Activated CD4-positive, alpha-beta T cell treated with anti-CD3 and anti-CD28 coated beads, Interleukin-2, Interleukin-6, amounts not matched to agents 100 ng/mL and 50 ng/mL, durations not matched to agents 16 hours and 8 hours (primary cell): ENCODE data around the gene ZNF462.

Experiments used
- DNase-seq: peaks from one replicate; pipeline ENCODE4 v3.0.0-alpha.2; 2020

ZNF462 gene

DNA sequence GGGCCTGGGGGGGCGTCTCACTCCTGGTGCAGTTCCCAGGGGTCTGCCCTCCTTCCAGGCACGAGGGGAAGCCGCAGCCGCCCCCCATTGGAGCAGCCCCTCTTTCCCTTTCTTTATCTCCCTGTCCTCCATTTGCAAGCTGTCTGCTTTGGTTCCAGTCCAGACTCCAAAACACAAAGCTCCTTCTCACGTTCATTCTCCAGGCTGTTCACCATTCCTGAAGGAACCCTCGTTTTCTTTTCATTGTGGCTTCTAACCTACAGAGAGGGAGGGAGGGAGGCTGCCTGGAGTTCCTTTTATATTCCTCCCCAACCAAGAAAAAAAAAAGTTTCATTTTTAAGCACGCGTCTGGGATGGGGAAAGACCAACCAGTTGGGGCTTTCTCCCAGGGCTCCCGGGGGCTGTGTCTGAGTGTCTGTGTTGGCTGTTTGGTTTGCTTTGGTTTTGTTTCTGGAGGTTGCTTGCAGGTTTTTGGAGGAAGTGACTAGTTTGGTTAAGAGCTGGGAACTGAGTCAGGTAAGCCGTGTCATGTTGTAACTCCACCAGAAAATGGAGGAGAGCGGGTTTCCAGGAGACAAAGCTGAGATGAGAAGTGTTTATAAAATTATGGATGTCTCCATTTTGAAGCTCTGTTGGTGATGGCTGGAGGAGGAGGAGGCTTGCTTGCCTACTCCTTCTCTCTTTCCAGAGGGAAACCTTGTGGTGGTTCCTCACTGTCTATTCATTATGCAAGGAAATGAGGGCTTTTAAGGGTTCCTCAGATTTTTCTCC lies 1.6 kb downstream of the ZNF462 start:
- no peak for DNase-seq

DNA sequence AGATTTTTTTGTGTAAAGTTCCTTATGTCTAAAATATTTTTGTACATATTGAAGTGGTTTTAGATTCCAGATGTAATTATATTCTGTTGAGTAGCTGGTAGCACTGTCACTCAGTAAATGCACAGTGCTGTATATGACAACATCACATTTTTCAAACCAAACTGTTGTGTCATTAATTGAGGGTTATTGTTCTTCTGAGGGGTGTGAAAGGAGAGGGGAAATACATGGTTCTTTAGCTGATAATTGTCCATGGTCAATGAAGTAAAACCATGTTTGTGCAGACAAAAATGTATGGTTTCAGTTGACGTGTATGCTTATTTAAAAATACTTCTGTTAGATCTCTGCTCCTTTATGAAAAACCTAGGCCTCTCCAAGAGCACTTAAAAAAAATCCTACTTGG lies 3.3 kb downstream of the ZNF462 start:
- DNase-seq: no peak

DNA sequence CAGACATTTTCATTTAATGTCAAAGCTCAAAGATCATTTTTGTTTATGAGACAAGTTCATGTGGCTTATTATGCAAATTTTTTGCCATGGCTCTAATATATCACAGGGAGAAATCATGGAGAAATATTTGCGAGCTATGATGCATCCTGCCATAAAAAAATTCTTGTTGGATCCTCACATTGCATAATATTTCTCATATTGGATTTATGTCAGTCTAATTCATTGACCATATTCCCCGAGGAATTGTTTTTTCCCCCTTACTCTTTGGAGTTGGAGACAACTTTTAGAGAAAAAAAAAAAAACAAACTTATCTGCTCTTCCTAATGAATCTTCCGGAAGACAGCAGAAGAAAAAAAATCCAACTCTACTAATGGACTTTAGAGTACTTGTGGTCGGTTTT lies 4.3 kb downstream of the ZNF462 start:
- no peak for DNase-seq

DNA sequence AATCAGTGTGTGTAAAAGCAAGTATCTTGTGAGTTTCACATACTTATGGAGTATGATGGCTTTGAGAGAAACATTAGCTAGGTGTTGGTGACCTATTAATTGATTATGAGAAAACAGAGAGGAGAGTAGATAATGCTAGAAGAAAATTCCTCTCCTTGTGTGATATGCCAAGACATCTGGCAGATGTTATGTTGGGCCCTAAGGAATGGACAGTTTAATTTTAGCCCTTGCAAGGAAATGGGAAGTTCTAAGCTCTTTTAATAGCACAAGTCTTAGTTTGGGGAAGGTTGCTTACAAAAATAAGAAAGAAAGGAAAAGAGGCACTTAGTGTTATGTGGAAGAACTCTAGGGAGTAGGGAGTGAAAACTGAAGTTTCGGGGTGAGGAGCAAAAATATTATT lies 5.1 kb downstream of the ZNF462 start:
- no peak for DNase-seq

DNA sequence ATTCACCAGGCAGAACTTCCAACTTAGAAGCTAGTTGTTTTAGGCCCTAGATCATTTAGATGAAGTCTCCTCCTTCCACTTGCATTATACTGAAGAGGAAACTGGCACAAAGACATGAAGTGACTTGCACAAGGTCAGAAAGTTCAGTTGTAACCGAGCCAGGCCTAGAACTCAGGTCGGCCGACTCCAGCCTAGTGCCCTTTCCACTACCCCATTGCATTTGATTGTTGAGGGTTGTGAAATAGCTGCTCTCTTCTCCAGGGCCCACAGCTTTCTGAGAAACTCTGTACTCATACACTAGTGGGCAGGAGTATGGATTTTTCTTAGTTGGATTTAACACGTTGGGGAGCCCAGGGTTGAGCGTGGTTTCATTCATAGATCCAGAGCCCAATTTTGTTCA lies 5.6 kb downstream of the ZNF462 start:
- DNase-seq: no peak

DNA sequence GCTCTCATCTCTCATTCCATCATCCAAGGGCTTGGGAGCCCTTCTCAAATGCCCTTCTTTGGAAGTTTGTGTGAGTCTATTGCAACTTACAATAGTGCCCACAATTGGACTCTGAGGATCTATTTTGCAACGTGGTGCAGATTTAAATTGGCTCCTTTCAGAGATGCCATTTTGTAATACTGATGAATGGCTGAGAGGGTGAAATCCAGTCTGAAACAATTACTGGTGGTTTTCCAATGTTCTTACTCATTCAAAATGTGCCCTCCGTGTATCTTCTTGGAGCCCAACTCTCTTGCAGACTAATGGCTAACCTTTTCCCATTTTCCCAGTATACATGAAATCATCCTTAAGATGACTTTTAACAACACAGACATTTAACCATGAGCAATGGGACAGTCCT lies 6.1 kb downstream of the ZNF462 start:
- DNase-seq: no peak

DNA sequence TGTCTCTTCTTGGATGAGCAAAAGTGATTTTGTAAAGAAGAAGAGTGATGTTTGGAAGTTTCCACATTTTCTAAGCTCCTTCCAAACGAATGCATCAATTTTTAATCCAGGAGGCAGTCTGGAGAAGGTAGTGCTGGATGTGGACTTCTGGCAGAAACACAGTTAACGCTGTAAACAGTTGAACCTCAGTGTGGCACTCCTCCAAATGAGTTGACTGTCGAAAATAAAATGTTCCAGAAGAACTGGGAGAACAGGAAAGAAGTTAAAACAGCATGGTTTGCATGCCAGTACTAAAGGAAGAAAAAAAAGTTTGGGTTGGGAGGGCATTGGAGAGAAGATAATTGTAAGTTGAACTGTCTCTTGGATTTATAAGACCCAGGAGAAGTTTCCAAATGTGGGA lies 6.5 kb downstream of the ZNF462 start:
- DNase-seq: no peak

DNA sequence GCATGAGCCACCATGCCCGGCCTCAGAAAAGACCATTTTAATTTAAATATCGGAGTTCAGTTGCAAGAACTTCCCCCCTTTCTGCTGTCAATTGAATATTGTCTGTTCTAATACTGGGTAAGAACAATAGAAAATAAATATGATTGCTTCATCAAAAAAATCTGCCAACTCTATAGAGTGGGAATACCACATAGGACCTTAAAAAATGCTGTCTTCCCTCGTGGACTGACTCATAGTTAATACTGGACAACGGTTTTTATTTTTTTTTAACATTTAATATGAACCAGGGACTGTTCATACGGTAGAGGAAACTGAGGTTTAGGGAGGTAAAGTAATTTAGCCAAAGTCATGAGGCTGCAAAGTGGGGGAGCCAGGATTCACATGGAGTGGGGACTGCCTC lies 9.7 kb downstream of the ZNF462 start:
- DNase-seq: no peak

DNA sequence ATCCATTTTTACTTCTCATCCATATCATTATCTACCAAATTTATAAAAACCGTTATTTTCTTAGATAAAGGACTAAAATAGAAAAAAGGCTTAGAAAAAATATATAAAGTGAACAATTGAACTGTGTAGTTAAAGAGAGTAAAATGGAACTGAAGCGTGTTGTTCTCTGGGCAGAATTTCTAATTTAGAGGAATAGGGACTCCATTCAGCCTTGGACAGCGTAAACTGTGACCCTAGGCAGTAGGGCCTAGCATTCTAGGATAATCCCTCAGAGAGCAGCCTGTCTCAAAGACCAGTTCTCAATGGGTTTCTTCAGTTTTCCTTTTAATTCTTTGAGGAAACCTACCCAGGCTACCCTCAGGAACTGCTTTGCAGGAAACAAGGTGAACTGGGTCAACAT lies 11.1 kb downstream of the ZNF462 start:
- no peak for DNase-seq

DNA sequence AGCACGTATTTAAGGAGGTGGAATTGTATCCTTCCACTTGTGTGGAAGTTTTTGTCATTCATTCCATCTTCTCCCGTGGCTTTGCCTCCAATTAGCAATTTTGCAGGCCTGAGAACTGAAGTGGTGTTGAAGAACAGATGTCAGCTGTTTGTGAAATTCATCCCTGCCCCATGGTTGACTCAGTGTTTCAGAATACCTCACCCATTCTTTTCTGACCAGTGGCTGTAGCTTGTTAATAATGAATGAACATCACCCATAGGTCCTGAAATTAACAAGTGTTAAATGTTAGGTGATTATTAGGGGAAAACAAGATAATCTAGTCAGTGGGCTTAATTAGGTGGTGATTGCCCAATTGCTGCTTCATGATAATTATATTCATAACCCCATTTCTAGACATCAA lies 11.7 kb downstream of the ZNF462 start:
- no peak for DNase-seq

DNA sequence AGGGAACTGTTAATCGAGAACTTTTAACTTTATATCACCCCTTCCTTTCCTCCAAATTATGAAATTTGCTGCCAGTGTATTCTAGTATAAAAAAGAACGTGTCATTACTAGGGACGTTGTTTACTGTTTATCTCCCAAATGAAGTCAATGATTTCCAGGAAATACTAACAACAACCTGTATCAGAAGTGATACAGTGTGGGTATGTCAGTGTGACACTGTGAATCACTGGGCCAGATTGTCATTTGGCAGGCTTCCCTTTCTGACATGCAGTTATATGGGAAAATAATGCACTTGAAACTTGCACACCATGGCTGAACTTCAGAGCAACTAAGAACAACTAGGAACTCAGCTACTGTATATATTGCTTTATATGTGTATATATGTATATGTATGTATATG lies 12.6 kb downstream of the ZNF462 start:
- no peak for DNase-seq

DNA sequence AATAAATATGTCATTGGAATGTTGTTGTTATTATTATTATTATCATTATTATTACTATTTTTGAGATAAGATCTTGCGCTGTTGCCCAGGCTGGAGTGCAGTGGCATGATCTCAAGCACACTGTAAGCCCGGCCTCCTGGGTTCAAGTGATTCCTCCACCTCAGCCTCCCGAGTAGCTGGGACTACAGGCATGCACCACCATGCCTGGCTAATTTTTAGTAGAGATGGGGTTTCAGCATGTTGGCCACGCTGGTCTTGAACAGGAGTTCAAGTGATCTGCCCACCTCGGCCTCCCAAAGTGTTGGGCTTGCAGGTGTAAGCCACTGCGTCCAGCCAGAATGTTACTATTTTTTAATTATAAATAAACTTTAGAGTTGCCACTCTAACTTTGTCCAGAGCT lies 14.4 kb downstream of the ZNF462 start:
- DNase-seq: no peak

DNA sequence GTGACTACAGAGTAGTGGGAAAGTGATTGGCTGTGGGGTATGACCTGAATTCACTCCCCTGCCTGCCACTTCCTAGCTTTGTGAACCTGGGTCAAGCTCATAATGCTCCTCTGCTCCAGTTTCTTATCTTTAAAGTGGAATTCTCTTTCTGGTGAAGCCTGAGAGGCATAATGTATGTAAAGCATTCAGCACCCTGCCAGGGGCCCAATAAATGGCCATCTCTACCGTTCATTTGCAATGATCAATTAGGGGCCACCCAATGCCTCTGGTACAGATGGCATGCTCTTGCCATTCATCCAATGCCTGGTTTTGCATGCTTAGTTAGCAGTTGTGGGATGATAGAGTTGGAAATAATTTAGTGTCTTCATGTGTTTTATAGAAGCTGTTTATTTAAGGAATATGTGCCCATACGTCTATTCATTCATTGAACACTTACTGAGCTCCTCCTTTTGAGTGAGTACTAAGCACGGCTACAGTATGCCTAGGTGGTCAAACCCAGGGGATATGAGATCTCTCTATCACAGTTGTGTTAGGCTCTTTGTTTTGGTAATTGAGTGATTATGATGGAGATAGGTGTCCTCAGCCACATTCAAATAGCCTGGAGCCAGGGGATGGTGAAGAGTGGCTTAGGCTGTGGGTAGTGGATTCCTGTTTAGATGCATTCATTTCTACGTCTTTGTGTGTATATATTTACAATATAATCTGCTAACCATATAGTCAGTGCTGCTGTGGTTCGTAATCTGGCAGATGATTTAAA lies 15.3 kb downstream of the ZNF462 start:
- DNase-seq: no peak

DNA sequence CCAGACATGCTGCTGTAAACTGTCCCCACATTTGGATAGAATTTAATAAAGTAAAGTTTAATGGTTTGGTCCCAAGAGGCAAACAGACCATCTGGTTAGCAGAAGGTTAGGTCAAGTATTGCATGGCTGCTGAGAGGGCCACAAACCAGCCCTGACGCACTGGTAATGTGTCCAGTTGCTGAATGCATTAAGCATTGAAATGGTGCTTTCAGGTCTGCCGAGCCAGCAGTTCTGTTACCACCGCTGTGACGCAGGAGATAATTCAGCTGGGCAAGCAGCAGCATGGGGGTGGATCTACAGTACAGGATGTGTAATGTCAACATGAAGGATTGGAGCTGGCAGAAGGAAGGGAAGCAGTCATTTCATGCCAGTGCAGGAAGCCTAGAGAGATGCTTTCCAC lies 16.0 kb downstream of the ZNF462 start:
- DNase-seq: no peak

DNA sequence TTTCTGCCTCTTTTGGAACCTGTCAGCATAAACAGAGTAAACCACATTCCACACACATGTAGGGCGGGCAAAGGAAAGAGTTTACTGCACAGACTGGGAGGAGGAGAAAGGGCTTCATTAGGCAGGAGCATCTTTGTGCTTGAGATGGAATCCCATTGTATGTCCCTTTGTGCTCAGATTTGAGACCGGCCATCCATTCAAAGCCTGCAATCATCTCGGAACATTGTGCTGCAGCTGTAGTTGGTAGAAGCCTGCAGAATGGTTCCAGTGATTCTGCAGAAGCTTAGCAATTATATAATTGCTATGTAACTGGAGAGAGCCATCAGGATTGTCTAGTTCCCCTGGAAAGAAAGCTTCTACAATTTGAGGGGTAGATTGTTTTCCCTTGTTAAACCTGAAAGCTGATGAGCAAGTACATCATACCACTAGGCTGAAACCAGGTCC lies 16.5 kb downstream of the ZNF462 start:
- no peak for DNase-seq

DNA sequence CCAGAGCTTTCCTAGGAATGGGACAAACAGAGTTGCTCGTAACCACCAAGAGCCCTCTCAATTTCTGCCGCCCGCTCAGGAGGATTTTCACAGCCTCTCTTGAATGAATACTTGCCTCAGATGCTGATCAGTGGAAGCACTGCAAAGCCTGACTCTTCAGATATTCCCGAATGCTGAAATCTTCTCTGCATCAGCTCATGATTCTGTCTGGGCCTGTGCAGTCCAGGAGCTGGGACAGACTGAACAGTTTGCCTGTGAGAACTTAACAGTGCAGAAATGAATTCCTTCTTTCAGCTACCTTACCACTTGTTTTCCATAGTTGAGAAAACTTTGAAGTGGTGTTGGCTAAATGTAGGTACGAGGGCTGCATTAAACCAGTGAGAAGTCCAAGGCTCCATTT lies 17.1 kb downstream of the ZNF462 start:
- no peak for DNase-seq

DNA sequence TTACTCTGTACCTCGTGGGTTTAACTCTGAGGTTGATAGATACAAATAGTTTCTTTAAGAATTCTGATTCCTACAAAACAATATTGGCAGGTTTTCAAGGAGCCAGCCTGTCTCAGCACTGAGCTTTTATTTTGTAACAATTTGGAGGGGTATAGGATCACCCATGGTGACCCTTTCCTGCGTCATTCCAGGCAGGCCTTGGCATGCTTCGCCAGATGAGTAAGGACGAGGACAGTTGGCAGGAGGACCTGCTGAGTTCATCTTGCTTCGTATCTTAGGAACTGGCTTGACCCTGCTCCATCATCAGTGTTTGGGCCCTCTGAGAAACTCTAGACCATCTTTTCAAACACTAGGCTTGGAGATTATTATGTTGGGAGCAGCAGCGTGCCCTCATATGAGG lies 17.9 kb downstream of the ZNF462 start:
- no peak for DNase-seq

DNA sequence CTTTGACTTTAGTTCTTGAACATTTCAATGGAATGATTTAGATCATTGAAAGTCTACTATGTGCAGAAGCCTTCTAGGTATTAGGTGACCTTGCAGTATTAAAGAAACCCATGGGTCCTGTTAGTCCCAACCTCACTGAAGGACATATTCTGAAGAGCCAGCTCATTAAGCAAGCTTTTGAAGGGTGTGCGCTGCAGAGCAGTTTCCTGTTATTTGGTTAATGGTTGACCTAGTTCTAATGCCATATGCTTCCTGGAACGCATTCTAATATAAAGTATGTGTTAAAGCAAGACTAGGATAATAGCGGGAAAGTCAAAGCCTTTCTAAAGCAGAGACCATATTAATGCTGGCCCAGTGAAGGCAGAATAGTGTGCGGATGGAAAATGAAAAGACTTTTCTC lies 20.1 kb downstream of the ZNF462 start:
- DNase-seq: no peak

DNA sequence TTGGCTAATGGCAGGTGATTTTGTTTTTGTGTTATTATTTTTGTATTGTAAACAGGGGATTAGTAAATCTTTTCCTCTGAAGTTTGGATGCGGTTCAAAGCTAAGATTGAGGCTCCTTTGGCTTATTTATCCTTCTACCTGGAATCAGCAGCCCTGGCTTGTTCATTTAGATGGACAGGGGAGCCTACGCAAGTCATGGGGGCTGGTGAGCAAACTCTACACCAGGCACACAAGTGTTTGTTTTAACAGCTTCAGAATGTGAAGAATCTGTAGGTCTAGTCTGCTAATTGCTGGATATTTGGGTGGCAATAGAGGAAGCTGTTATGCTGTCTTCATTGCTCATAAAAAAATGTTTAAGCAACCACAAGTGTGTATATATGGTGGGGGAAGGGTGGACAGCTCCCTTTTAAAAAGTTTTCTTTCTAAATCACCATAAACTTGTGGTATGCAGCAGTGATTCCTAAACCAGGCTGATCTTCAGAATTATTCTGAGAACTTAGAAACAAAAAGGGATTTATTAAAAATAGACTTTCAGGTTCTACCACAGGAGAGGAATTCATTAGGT lies 20.7 kb downstream of the ZNF462 start:
- no peak for DNase-seq

DNA sequence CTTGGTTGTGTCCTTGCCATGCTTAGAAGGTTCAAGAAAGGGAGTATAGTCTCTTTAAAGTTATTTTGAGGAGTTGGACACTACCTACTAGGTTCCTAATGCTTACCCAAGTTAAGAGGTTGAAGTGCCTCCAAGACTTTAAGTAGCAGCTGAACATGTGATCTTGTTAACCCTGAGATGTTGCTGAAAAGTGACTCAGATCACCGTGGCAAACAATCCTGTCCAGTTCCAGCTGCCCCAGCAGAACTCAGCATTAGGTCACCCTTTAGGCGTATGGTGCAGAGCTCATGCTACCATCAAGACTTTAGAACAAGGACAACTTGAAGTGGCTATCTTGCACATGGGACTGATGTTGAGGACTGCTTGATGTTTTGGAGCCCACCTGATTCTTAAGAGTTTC lies 22.5 kb downstream of the ZNF462 start:
- DNase-seq: no peak

DNA sequence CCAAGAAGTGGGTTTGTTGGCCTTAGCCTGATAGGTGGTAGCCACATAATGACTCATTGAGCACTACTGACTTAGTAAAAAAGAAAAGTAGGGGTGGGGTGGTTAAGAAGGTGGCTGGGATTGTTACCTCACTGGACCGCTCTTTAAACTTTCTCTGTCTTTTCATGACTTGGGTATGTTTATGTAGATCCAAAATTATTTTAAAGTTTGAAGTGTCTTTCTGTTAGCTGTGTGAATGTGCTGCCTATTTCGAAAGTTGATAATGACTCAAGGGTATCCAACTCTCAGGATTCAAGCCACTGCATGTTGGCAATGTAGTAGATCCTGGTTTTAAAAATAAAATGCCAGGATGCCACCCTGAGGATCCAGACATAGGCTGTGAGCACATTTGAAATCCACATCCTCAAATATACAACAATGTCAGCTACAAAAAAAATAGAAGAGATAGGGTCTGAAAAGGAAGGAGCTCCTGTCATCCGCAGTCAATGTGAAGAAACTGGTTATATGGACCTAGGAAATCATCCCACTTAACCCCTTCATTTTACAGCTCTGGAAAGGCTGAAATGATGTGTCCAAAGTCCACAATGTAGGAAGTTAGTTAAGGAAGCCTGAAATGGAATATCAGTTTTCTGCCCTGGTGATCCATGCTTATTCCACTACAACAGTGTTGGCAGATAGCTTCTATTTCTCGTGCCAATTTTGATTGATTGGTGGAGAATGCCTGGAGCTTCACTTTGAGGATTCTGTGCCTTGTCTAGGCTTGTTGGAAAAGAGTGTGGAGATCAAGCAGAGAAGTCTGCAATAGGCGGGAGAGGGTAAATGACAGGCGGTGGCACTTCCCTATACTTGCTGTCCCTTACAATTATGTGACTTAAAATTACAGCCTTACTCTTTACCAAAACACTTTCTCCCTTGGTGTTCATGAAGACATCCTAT lies 23.4 kb downstream of the ZNF462 start:
- no peak for DNase-seq

DNA sequence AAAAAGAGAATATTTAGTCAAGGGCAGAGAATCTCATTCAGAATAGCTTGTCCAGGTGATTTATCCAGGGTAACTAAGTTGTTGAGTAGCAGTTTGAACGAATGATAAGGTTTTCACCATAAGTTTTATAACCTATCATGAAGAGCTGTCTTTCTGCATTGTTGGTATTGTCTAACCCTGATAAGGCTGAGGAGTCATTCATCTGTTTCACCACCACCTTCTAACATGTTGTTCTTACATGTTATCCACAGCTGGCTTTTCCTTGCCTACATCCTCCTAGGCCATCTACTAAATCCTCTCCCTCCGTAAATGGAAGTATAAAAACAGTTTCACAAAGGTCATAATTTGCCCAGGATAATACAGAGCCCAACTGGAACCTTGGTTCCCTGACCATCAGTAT lies 24.1 kb downstream of the ZNF462 start:
- DNase-seq: no peak

DNA sequence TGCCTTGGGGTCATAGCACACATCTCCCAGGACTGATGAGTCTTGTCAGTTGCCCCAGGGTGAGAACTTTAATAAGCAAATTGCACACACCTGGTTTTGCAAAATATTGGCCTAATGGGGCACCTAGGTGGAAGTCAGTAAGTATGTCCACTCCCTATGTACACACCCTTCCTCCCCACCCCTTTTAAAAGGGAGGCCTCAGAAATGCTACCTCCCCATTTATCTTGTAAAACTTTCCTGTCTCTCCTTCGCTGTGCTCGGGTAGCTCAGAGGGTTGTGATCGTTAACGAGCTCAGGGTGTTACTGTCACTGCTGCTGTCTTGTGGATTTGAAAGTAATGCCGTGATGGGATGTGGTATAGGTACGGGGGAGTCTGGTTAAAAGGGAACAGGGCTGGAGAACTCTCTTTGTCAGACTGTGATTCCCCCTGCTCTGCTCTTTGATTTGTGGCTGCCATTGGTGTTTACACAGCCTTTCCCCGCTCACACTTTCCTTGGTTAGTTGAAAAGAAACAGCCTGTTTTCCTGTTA lies 26.2 kb downstream of the ZNF462 start:
- DNase-seq: no peak
